HepG2 (cell line): ENCODE results near the gene PDLIM7. TPM values are rescaled to one million over a fixed set of nuclear protein-coding genes. Genes with fewer than 3 reads are reported as not detected.

Experiments used
- ATAC-seq: fragments of 200-7000 bp; cut with Tn5 transposase; 3 replicates; pipeline ENCODE4 v1.9.1; 2020; ENCODE audit warnings: mild to moderate bottlenecking, moderate library complexity
- BruUV-seq: library from RNA; stranded (reverse); fragments of 400-500 nt; replicated peaks from 2 replicates; lab custom pipeline; 2021; lab: Mats Ljungman, UMichigan
- CTCF ChIA-PET: fragments of 300-600 bp; formaldehyde crosslinking; extraction: SDS; loops from one replicate; lab custom pipeline; 2021; ENCODE audit warnings: low total read pairs, inconsistent platforms, low intra/inter-chr PET ratio; lab: Yijun Ruan, JAX
- POLR2A ChIA-PET: fragments of 350-600 bp; sonication (Branson Sonifier 250); formaldehyde crosslinking; loops from one replicate; lab custom pipeline; 2020; ENCODE audit warnings: antibody characterized with exemption, inconsistent platforms; lab: Yijun Ruan, JAX
- DNase-seq: peaks from one replicate; pipeline ENCODE4 v3.0.0-alpha.2; 2015; ENCODE audit warnings: low spot score
- FAIRE-seq: peaks from 3 replicates; lab custom pipeline; 2011; peaks lifted over from hg19 to GRCh38; lab: Jason Lieb, UNC
- H2AFZ ChIP-seq: one replicate; pipeline ENCODE4 v1.6.1; 2011; ENCODE audit warnings: low read length, inconsistent platforms
- H3K27ac ChIP-seq: fragments of 300-600 bp; 3 replicates; pipeline ENCODE4 v1.8.0; 2011; ENCODE audit warnings: mixed run types, mild to moderate bottlenecking, mixed read lengths, low read length, inconsistent platforms; ENCODE audit not compliant: insufficient read depth; ENCODE audit errors: extremely low read length
- H3K27me3 ChIP-seq, 2 experiments: fragments of 200-600 bp in 1 of 2; 2 replicates in 1 of 2; 3 replicates in 1 of 2; pipeline versions ENCODE4 v1.6.0 to v1.8.0; 2011; ENCODE audit warnings: low read length in 2 of 2, mild to moderate bottlenecking in 2 of 2, moderate library complexity in 2 of 2, inconsistent platforms in 1 of 2; ENCODE audit not compliant: insufficient read depth in 2 of 2, control insufficient read depth in 1 of 2
- H3K36me3 ChIP-seq, 2 experiments: fragments of 200-600 bp in 1 of 2; replicated peaks in 1 of 2; 2 replicates in 1 of 2; 3 replicates in 1 of 2; pipeline versions ENCODE4 v1.5.1 to v1.8.0; 2011; ENCODE audit warnings: low read length in 2 of 2, inconsistent platforms in 1 of 2; ENCODE audit not compliant: insufficient read depth in 2 of 2, control insufficient read depth in 1 of 2
- H3K4me1 ChIP-seq: 2 replicates; pipeline ENCODE4 v1.5.1; 2012; ENCODE audit warnings: low read length, inconsistent platforms; ENCODE audit not compliant: insufficient read depth
- H3K4me2 ChIP-seq: 2 replicates; pipeline ENCODE4 v1.6.0; 2011; ENCODE audit warnings: low read depth, low read length, inconsistent platforms
- H3K4me3 ChIP-seq, 3 experiments: fragments of 200-600 bp in 1 of 3; sonication (generic), shearing (Covaris generic) in 1 of 3; replicated peaks in 1 of 3; 2 replicates each; pipeline ENCODE4 v1.5.1; 2011 to 2016; ENCODE audit warnings: low read length in 3 of 3, inconsistent platforms in 2 of 3, low read depth in 2 of 3, mild to moderate bottlenecking in 2 of 3, control low read depth in 1 of 3, mixed read lengths in 1 of 3; ENCODE audit not compliant: insufficient read depth in 1 of 3
- H3K79me2 ChIP-seq: one replicate; pipeline ENCODE4 v1.6.1; 2011; ENCODE audit warnings: low read length, inconsistent platforms; ENCODE audit not compliant: insufficient read depth
- H3K9ac ChIP-seq: 2 replicates; pipeline ENCODE4 v1.6.0; 2011; ENCODE audit warnings: mild to moderate bottlenecking, low read depth, low read length, inconsistent platforms; ENCODE audit not compliant: insufficient read depth
- H3K9me3 ChIP-seq: 2 replicates; pipeline ENCODE4 v1.5.1; 2012; ENCODE audit warnings: mild to moderate bottlenecking, low read length
- H4K20me1 ChIP-seq: 2 replicates; pipeline ENCODE4 v1.6.0; 2011; ENCODE audit warnings: inconsistent platforms, mild to moderate bottlenecking, low read length, moderate library complexity; ENCODE audit not compliant: insufficient read depth
- AGO2 ChIP-seq: fragments of 200-400 bp; formaldehyde crosslinking; optimal IDR thresholded peaks from 2 replicates; pipeline ENCODE3; 2017; ENCODE audit warnings: mild to moderate bottlenecking, low read depth, low read length, moderate library complexity
- HNRNPL ChIP-seq: fragments of 200-400 bp; formaldehyde crosslinking; IDR thresholded peaks from 2 replicates; pipeline ENCODE4 v1.6.1; 2017; ENCODE audit warnings: mild to moderate bottlenecking, low read depth, low read length
- ZMYM4 ChIP-seq: sonication (generic); formaldehyde crosslinking; IDR thresholded peaks from 2 replicates; pipeline ENCODE4 v1.8.1; 2023; ENCODE audit warnings: mild to moderate bottlenecking, missing genetic modification reagents
- WGBS: methylation state at CpG from one replicate; pipeline ENCODE4 v1.1.6; 2017; ENCODE audit warnings: low lambda C conversion rate; 5-methylcytosine and 5-hydroxymethylcytosine counted together
- in situ Hi-C: cut with HindIII; loops from 2 replicates; pipeline ENCODE4 v1.10.0; 2017; ENCODE audit warnings: low pct_unique_long_range_greater_than_20kb; ENCODE audit not compliant: extremely low pct_ligation_motif_present
- intact Hi-C: fragments of 100-400 bp; cut with micrococcal nuclease; formaldehyde crosslinking; loops from one replicate; pipeline ENCODE4 v1.10.0; 2022; ENCODE audit not compliant: unreplicated experiment
- polyA plus RNA-seq, 8 experiments: library from polyadenylated mRNA; depleted of rRNA in 3 of 8; stranded (reverse) in 7 of 8; unstranded in 1 of 8; fragments of >200 nt; fragmentation: Illumina TruSeq in 4 of 8; extraction: Trizol in 4 of 8; gene quantifications; 2 replicates each; pipeline versions ENCODE4 v1.2.1 to v1.2.3, GENCODE V29; 2011 to 2016; ENCODE audit warnings: low read depth in 4 of 8, missing spikeins in 1 of 8, mixed read lengths in 1 of 8; ENCODE audit not compliant: insufficient read depth in 1 of 8
- total RNA-seq, 5 experiments: library from RNA; depleted of rRNA; stranded (reverse); fragments of >200 nt; fragmentation: Illumina TruSeq; extraction: Trizol; gene quantifications; 2 replicates each; pipeline ENCODE4 v1.2.3, GENCODE V29; 2016; ENCODE audit warnings: low read depth in 1 of 5

The PDLIM7 gene
- total and polyA plus RNA-seq, 2 of the 13 experiments (the other 11 are each of a cell fraction or from before 2014, with no cell fraction given) = 21.1 to 31.3 TPM

- FAIRE-seq (no peak), DNase-seq (no peak), ATAC-seq (no peak)
- Histone ChIP-seq H2AFZ (no peak overlapping the region), H3K27ac (peak overlapping the region; percentile 30), H3K9me3 (no peaks in the 10 kb centered on the region), H3K36me3 (peaks cover 0 to 4% of the 10 kb centered on the region in 2 experiments; a peak in 1 of 5 replicates), H3K4me1 (peaks cover 22% of the 10 kb centered on the region), H3K4me3 (no peak overlapping the region), H3K9ac (no peak overlapping the region), H3K79me2 (peaks cover 5% of the 10 kb centered on the region), H4K20me1 (peaks cover 12% of the 10 kb centered on the region; the same call in 1 of the 2 replicates), H3K27me3 (no peaks in the 10 kb centered on the region; a peak in 1 of 5 replicates), H3K4me2 (no peak overlapping the region)
- in situ Hi-C loops (loop anchor here (5.0 to 25.0 kb wide), 2 partner anchors 71 to 346 kb away; no protein-coding TSS in a partner anchor), intact Hi-C loops (loop anchor here (2.0 kb wide), 2 partner anchors 39 to 87 kb away; partner anchors contain the start of gene PDLIM7)
- no CpG with 5 or more reads among the region's 20 CpGs for WGBS
- ChIA-PET POLR2A (interaction anchor here (1.0 to 1.7 kb wide), 9 partner anchors 14 to 371 kb away, joined by 3 to 24 read pairs (median 6); partner anchors contain the start of genes FGFR4, GRK6 and PDLIM7), CTCF (interaction anchor here (1.4 to 4.8 kb wide), 3 partner anchors 11 to 54 kb away, joined by 4 to 35 read pairs (median 5); no protein-coding TSS in a partner anchor)
- BruUV-seq = no TSS peak
- 0 out of 2 replicates have a peak, but pooled peaks have one; percentile 30 for TF ChIP-seq HNRNPL
- peak; percentile 21 for TF ChIP-seq AGO2
- no peak for TF ChIP-seq ZMYM4
Observed at GRCh38 chr5:177457852-177458681, 39.3 kb downstream of the PDLIM7 start.
